ENCODE results near the gene TPCN2. TPM values are rescaled to one million over a fixed set of nuclear protein-coding genes. Genes with fewer than 3 reads are reported as not detected.

TPCN2 gene
- total RNA-seq, 3 donors from 2014 or later (not counting 1 experiment from before 2014, with no cell fraction given), result 14.9 to 18.3 (median 18.2) TPM

- no peaks in the 10 kb centered on the region for H3K27me3 ChIP-seq (ENCODE audit: control insufficient read depth, insufficient read depth, low read length)
- no peak overlapping the region for H3K27ac ChIP-seq (ENCODE audit: low read length)
- peaks cover 15% of the 10 kb centered on the region for H3K36me3 ChIP-seq (ENCODE audit: control insufficient read depth, insufficient read depth, low read length)
- WGBS (ENCODE audit: insufficient coverage), result 97% methylated on average over 4 of the region's 6 CpGs
- no peaks in the 10 kb centered on the region for H3K36me3 Mint-ChIP-seq
- ATAC-seq, result no peak
- H3K4me1 ChIP-seq (ENCODE audit: control insufficient read depth, insufficient read depth, low read length), result peaks cover 5% of the 10 kb centered on the region
- no peak overlapping the region for H3K4me3 ChIP-seq (ENCODE audit: low read length)
- TF ChIP-seq CTCF (IDR thresholded peaks at IDR 0.05), result no peak
- intact Hi-C loops (cut with micrococcal nuclease), result loop anchor here (5.0 kb wide), 1 partner anchor 134 kb away; no protein-coding TSS in a partner anchor
- DNase-seq, result no peak
- H3K4me1 Mint-ChIP-seq, result peaks cover 0 to 11% of the 10 kb centered on the region in 2 donors
- H3K9me3 Mint-ChIP-seq, result no peaks in the 10 kb centered on the region
- no peaks in the 10 kb centered on the region for H3K9me3 ChIP-seq (ENCODE audit: control insufficient read depth, insufficient read depth, low read length)
- H3K4me3 Mint-ChIP-seq, result no peak overlapping the region
- no peaks in the 10 kb centered on the region for H3K27me3 Mint-ChIP-seq (ENCODE audit: low read depth in 2 of 2)
- H3K27ac Mint-ChIP-seq, result no peak overlapping the region
Observed at GRCh38 chr11:69091638-69092165, 43.0 kb downstream of the TPCN2 start.

GRCh38 chr11:69092263-69092662, 43.5 kb downstream of the TPCN2 start:
- Histone ChIP-seq H3K9me3 (ENCODE audit: control insufficient read depth, insufficient read depth, low read length) (no peaks in the 10 kb centered on the region), H3K27ac (ENCODE audit: low read length) (no peak overlapping the region), H3K4me1 (ENCODE audit: control insufficient read depth, insufficient read depth, low read length) (peaks cover 5% of the 10 kb centered on the region), H3K36me3 (ENCODE audit: control insufficient read depth, insufficient read depth, low read length) (peaks cover 15% of the 10 kb centered on the region), H3K27me3 (ENCODE audit: control insufficient read depth, insufficient read depth, low read length) (no peaks in the 10 kb centered on the region), H3K4me3 (ENCODE audit: low read length) (no peak overlapping the region)
- no peaks in the 10 kb centered on the region for H3K9me3 Mint-ChIP-seq
- intact Hi-C loops (cut with micrococcal nuclease), result loop anchor here (5.0 kb wide), 1 partner anchor 135 kb away; no protein-coding TSS in a partner anchor
- WGBS (ENCODE audit: insufficient coverage), result 93% methylated on average over 17 of the region's 18 CpGs
- H3K27ac Mint-ChIP-seq, result no peak overlapping the region
- ATAC-seq (no peak), DNase-seq (no peak)
- H3K4me3 Mint-ChIP-seq, result no peak overlapping the region
- H3K36me3 Mint-ChIP-seq, result no peaks in the 10 kb centered on the region
- H3K27me3 Mint-ChIP-seq (ENCODE audit: low read depth in 2 of 2), result no peaks in the 10 kb centered on the region
- TF ChIP-seq CTCF (IDR thresholded peaks at IDR 0.05), result no peak
- peaks cover 0 to 11% of the 10 kb centered on the region in 2 donors for H3K4me1 Mint-ChIP-seq

- no peak for TF ChIP-seq CTCF (IDR thresholded peaks at IDR 0.05)
- H3K4me1 Mint-ChIP-seq, result peaks cover 0 to 11% of the 10 kb centered on the region in 2 donors
- 92% methylated on average over 10 of the region's 10 CpGs for WGBS (ENCODE audit: insufficient coverage)
- H3K27me3 Mint-ChIP-seq (ENCODE audit: low read depth in 2 of 2), result no peaks in the 10 kb centered on the region
- peaks cover 5% of the 10 kb centered on the region for H3K4me1 ChIP-seq (ENCODE audit: control insufficient read depth, insufficient read depth, low read length)
- no peak overlapping the region for H3K4me3 ChIP-seq (ENCODE audit: low read length)
- no peak overlapping the region for H3K27ac ChIP-seq (ENCODE audit: low read length)
- no peaks in the 10 kb centered on the region for H3K36me3 Mint-ChIP-seq
- intact Hi-C loops (cut with micrococcal nuclease), result loop anchor here (5.0 kb wide), 1 partner anchor 136 kb away; no protein-coding TSS in a partner anchor
- no peaks in the 10 kb centered on the region for H3K27me3 ChIP-seq (ENCODE audit: control insufficient read depth, insufficient read depth, low read length)
- H3K36me3 ChIP-seq (ENCODE audit: control insufficient read depth, insufficient read depth, low read length), result peaks cover 8% of the 10 kb centered on the region
- H3K27ac Mint-ChIP-seq, result no peak overlapping the region
- no peaks in the 10 kb centered on the region for H3K9me3 Mint-ChIP-seq
- ATAC-seq, result no peak
- no peak overlapping the region for H3K4me3 Mint-ChIP-seq
- DNase-seq, result no peak
- H3K9me3 ChIP-seq (ENCODE audit: control insufficient read depth, insufficient read depth, low read length), result no peaks in the 10 kb centered on the region
Observed at GRCh38 chr11:69093106-69093505, 44.4 kb downstream of the TPCN2 start.

All from natural killer cell (primary cell).